Tibial nerve (tissue), 4 donors: ENCODE measurements around the gene RWDD2A. TPM values are rescaled to one million over a fixed set of nuclear protein-coding genes. Genes with fewer than 3 reads are reported as not detected.
A peak's percentile ranks its signal among the peaks of the same experiment; 100 is the strongest.

Source experiments
- DNase-seq, 2 donors: peaks; one replicate each; pipeline ENCODE4 v3.0.0-alpha.2; 2019; ENCODE audit warnings: low spot score in 2 of 2
- H3K27ac ChIP-seq, 4 donors: fragments of 200-600 bp; sonication (generic) in 3 of 4; one replicate each; pipeline ENCODE4 v1.5.1; 2017 to 2019; ENCODE audit warnings: mild to moderate bottlenecking in 1 of 4
- H3K27me3 ChIP-seq, 2 donors: fragments of 200-600 bp; sonication (generic) in 1 of 2; one replicate each; pipeline versions ENCODE4 v1.5.1 to v1.6.0; 2017 to 2019
- H3K36me3 ChIP-seq, 3 donors: fragments of 200-600 bp; sonication (generic); one replicate each; pipeline ENCODE4 v1.5.1; 2018 to 2019
- H3K4me1 ChIP-seq, 4 donors: fragments of 200-600 bp; sonication (generic) in 3 of 4; one replicate each; pipeline ENCODE4 v1.5.1; 2017 to 2019
- H3K4me3 ChIP-seq, 4 donors: fragments of 200-600 bp; sonication (generic) in 3 of 4; one replicate each; pipeline ENCODE4 v1.5.1; 2017 to 2019; ENCODE audit warnings: mild to moderate bottlenecking in 1 of 4, moderate library complexity in 1 of 4
- H3K9me3 ChIP-seq, 4 donors: fragments of 200-600 bp; sonication (generic) in 3 of 4; one replicate each; pipeline ENCODE4 v1.5.1; 2017 to 2019
- CTCF ChIP-seq, 5 experiments: fragments of 200-600 bp in 3 of 5; fragments of 450-650 bp in 2 of 5; sonication (generic) in 3 of 5; IDR thresholded peaks; one replicate each; pipeline ENCODE4 v1.5.1; 2016 to 2019; ENCODE audit warnings: antibody characterized with exemption in 5 of 5, mild to moderate bottlenecking in 3 of 5, moderate library complexity in 2 of 5
- EP300 ChIP-seq, 2 donors: sonication (generic); formaldehyde crosslinking; IDR thresholded peaks; one replicate each; pipeline ENCODE4 v1.6.1; 2017; ENCODE audit warnings: antibody characterized with exemption in 2 of 2, mild to moderate bottlenecking in 1 of 2
- POLR2A ChIP-seq, 2 donors: fragments of 450-650 bp; IDR thresholded peaks; one replicate each; pipeline ENCODE4 v1.6.1; 2017; ENCODE audit warnings: antibody characterized with exemption in 2 of 2, mild to moderate bottlenecking in 2 of 2, moderate library complexity in 2 of 2
- WGBS, 2 donors: methylation state at CpG; one replicate each; pipeline ENCODE4 v1.1.5; 2018; 5-methylcytosine and 5-hydroxymethylcytosine counted together
- total RNA-seq, 4 donors: library from RNA; depleted of rRNA; stranded (reverse); fragments of >200 nt; gene quantifications; one replicate each; pipeline ENCODE4 v1.1.0, GENCODE V29; 2016

Gene RWDD2A
- total RNA-seq: 1 to 10 TPM; 2.2 to 4.2 (median 3.0) TPM

GRCh38 chr6:83192871-83193746, at the start of gene RWDD2A, which contains the start of gene PGM3:
Gene RWDD2A, plus strand, starts transcription at chr6:83193357. Its CDS starts 1,095 bp downstream, at chr6:83194452.
Gene PGM3, minus strand, starts transcription at chr6:83193265. Its CDS starts 2,253 bp downstream, at chr6:83191012.
- Histone ChIP-seq H3K4me3 (peak within 1 kb of the TSS; percentile 79 to 99 (median 85)), H3K27ac (peak within 1 kb of the TSS; percentile 61 to 92 (median 83)), H3K4me1 (peaks cover 0 to 26% (median 4%) of the 10 kb centered on the region in 4 donors), H3K9me3 (no peaks in the 10 kb centered on the region), H3K36me3 (peaks cover 0 to 33% (median 3%) of the 10 kb centered on the region in 3 donors), H3K27me3 (no peaks in the 10 kb centered on the region)
- 0% methylated on average over 54 to 72 of the region's 88 CpGs for WGBS, 2 donors
- peak; percentile 85 to 86 for DNase-seq
- TF ChIP-seq POLR2A (IDR thresholded peaks at IDR 0.05): peak; percentile 70 to 88
- TF ChIP-seq CTCF (IDR thresholded peaks at IDR 0.05): peak in 1 of 5 experiments; percentile 10
- TF ChIP-seq EP300 (IDR thresholded peaks at IDR 0.05): peak in 1 of 2 donors; percentile 90

GRCh38 chr6:83151114-83151513, 42.0 kb upstream of the RWDD2A start:
- no peak for TF ChIP-seq POLR2A (IDR thresholded peaks at IDR 0.05)
- TF ChIP-seq CTCF (IDR thresholded peaks at IDR 0.05): no peak
- TF ChIP-seq EP300 (IDR thresholded peaks at IDR 0.05): no peak
- WGBS, 2 donors: 92 to 96% methylated on average over 2 of the region's 2 CpGs
- DNase-seq: no peak
- H3K27ac ChIP-seq: no peak overlapping the region
- H3K36me3 ChIP-seq: peaks cover 0 to 78% (median under 1%) of the 10 kb centered on the region in 3 donors
- H3K4me3 ChIP-seq: no peak overlapping the region
- no peaks in the 10 kb centered on the region for H3K4me1 ChIP-seq
- H3K27me3 ChIP-seq: no peaks in the 10 kb centered on the region
- H3K9me3 ChIP-seq: no peaks in the 10 kb centered on the region

GRCh38 chr6:83152913-83153312, 40.2 kb upstream of the RWDD2A start:
- no peak overlapping the region for H3K27ac ChIP-seq
- H3K36me3 ChIP-seq: peaks cover 0 to 83% (median 0%) of the 10 kb centered on the region in 3 donors
- TF ChIP-seq POLR2A (IDR thresholded peaks at IDR 0.05) (no peak), CTCF (IDR thresholded peaks at IDR 0.05) (no peak), EP300 (IDR thresholded peaks at IDR 0.05) (no peak)
- no peaks in the 10 kb centered on the region for H3K27me3 ChIP-seq
- H3K4me1 ChIP-seq: no peaks in the 10 kb centered on the region
- WGBS, 2 donors: 82 to 100% methylated on average over 1 of the region's 1 CpG
- H3K4me3 ChIP-seq: no peak overlapping the region
- no peak for DNase-seq
- no peaks in the 10 kb centered on the region for H3K9me3 ChIP-seq

- H3K36me3 ChIP-seq: peaks cover 0 to 83% (median 0%) of the 10 kb centered on the region in 3 donors
These were observed 39.2 kb upstream of the RWDD2A start for GRCh38 chr6:83153883-83154521.

More at GRCh38 chr6:83153883-83154521, 39.2 kb upstream of the RWDD2A start:
- H3K27ac ChIP-seq: no peak overlapping the region
- TF ChIP-seq CTCF (IDR thresholded peaks at IDR 0.05) (no peak), POLR2A (IDR thresholded peaks at IDR 0.05) (no peak), EP300 (IDR thresholded peaks at IDR 0.05) (no peak)
- H3K4me1 ChIP-seq: no peaks in the 10 kb centered on the region
- no peak for DNase-seq
- no peak overlapping the region for H3K4me3 ChIP-seq
- WGBS, 2 donors: 69 to 80% methylated on average over 4 of the region's 4 CpGs
- no peaks in the 10 kb centered on the region for H3K9me3 ChIP-seq
- no peaks in the 10 kb centered on the region for H3K27me3 ChIP-seq
